NCI-H2196 treated with DMSO at 0.1 percent for 48 hours (cell line): Measurements from ENCODE around the gene SND1.

Experiments used
- DNase-seq: peaks from one replicate; lab custom pipeline; 2025; ENCODE audit not compliant: unreplicated experiment; lab: John Stamatoyannopoulos, UW

SND1 gene

DNA sequence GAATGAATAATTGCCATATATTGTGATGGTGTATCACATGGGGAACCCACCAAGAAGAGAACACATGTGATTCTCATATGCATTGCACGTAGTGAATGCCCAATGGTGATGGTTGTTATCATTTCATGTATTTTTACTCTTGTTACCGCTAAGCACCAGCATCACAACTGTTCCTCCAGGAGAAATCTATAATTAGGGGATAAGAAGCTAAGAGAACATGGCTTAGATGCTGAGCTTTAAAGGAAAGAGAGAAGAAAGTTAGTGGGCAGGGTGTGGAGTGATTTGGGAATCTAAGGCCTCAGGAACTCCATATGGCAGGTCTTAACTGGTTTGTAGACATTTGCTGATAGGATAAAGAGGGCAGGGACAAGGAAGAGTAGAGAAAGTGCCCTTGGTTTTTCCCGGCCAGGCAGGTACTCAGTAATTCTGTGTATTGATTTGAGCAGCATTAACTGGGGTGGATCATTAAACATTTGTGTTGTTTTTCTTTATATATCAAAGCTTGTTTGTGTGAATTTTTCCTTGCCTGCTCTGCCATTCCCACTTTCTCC, 233.3 kb downstream of the SND1 start:
- DNase-seq = no peak

DNA sequence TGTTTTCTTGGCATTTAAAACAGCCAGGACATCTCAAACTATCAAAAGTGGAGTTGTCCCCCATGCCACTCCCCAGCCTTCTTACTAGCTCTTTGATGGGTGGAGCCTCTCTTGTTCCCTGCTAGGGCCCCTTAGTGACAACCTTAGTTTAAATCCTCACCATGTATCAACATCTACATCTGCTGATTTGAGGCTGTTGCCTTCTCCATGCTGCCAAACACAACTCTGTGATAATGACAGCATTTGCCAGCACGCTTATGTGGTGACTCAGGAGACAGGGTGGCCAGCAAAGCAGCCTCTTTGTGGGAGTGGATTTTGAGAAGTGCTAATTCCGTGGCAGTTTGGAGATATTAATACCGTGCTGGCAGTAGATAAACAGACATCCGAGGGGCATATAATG, 233.8 kb downstream of the SND1 start:
- no peak for DNase-seq

DNA sequence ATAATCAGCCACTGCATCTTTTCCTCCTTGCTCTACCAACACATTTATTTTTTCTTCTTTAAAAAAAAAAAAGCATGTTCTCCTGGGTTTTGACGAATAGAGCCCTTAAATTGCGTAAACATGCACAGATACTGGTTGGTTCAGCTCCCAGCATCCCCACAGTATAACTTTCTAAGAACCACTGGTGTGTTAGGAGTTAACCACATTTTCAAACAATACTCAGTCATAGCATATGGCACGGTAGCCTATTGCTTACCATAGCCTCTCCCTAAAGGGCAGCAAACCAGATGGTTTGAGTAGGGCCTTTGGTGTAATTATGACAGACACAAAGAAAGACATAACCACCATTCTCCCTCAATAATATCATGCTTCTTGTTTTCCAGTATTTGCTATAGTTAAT, 234.3 kb downstream of the SND1 start:
- DNase-seq = no peak

DNA sequence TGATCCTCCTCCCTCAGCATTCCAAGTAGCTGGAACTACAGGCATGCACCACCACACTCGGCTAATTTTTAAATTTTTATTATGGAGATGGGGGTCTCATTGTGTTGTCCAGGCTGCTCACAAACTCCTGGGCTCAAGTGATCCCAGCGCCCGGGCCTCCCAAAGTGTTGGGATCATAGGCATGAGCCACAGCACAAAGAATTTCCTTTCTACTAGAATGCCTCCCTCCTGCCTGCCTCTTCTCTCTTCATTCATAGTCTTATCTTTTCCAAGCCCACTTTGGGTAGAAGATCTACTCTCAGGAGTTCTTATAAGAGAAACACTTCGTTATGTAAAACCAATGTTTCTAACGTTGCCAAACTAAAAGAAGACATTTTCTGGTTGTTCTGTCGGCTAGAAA, 235.1 kb downstream of the SND1 start:
- no peak for DNase-seq

DNA sequence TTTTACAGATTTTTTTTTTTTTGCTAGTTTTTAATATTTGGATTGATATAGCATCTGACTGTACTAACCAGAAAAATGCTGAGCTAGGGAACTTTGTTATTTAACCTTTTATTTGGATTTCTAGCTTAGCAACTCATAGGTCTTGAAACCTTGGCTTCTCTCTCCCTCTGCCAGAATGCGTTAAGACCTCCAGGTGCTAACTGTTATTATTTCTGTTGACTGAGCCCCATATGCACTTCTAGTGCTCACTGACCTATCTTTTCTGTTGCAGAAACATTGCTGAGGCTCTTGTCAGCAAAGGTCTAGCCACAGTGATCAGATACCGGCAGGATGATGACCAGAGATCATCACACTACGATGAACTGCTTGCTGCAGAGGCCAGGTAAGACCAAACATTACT, 235.6 kb downstream of the SND1 start:
- no peak for DNase-seq

DNA sequence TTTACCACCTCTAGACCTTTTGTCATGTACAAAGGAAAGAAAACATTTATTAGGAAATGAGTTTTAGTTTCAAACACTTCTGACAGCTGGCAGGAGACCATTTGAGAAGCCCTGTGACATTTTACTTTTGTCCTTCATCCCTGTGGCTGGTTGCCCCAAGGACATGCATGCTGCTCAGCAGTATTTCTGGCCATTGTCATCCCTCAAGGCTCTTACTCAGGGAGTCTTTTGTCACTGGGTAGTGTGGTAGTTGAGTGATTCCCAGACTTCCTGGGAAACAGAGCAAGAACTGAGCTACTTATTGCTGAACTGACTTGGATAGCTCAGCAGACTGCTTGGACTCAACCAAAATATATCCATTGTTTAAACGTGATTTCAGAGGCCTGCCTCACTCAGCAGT, 236.4 kb downstream of the SND1 start:
- no peak for DNase-seq

DNA sequence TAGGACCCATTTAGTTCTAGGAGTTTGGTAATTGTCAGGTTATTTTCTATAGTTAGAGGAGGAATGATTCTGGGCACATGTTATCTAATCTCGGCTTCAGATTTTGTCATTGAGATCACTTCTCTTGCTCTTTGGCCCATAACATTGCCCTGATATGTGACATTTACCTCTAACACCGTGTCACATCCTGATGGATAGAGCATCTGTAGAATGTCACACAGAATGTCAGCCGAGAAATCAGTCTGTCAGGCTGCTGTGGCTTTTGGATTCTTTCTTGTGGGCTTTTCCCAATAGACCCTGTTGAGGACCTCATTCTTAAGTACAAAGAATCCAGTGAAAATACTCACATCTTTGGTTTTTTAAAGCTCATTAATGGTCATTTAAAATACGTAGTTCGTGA, 236.8 kb downstream of the SND1 start:
- no peak for DNase-seq

DNA sequence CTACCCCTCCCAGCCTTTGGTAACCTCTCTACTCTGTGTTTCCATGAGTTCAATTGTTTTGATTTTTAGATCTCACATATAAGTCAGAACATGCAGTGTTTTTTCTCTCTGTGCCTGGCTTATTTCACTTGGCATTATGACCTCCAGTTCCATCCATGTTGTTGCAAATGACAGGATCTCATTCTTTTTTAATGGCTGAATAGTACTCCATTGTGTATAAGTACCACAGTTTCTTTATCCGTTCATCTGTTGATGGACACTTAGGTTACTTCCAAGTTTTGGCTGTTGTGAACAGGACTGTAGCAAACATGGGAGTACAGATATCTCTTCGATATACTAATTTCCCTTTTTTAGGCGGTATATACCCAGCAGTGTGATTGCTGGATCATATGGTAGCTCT, 237.7 kb downstream of the SND1 start:
- DNase-seq = no peak

DNA sequence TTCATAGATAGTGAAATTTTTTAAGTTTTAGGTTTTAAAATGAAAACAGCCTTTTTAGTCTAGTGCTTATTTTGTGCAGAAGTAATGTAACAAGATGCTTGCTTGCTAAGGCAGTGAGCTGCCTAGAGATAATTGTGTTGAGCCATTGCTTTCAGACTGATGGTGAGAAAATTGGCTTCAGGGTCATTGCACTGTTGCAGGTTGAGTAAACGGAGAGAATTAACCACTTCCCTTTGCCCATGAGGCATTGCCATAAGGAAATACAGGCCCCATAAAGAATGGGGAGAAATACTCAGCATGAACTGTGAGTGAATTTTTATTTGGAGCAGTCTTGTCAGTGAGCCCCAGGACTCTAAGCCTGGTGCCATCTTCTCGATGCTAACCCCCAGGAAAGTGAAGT, 238.7 kb downstream of the SND1 start:
- no peak for DNase-seq

DNA sequence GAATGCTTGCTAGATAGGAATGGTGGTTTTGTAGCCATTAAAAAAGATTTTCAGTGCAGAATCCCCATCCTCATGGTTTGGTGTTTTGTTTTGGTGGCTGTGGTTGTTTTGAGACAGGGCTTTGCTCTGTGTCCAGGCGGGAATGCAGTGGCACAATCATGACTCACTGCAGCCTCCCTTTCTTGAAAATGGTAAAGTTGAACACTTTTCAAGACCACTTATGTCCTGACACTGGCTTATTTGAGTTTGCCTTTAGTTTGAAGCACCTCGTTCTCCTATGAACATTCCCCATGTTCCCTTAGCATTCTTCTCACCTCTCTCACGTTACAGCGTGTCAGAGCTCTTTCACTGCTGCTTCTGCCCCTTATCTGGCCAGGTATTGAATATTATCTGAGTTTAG, 239.2 kb downstream of the SND1 start:
- DNase-seq = no peak

DNA sequence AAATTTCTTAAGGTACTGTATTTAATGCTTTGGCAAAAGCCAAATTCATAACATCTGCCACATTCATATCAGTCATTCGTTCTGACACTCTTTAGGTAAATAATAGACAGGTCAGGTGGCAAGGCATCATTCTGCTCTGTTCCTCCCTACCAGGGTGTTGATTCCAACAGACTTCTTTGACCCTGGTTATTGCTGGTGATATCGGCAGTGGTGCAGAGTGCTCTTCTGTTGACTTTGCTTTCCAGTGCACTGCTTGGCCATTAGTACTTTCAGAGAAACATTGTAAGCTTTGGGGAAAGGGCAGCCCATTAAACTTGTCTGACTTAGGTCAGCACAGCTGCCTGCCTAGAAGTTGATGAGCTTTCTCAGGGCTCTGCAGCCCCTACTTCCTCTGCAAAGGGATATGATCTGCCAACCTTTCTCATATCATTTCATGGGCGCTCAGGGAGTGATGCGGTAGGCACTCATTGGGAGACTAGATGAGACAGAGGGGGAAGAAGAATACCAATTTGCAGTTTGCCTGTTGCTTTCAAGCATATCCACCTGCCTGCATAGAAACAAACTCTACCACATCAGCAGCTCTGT, 240.0 kb downstream of the SND1 start:
- no peak for DNase-seq

DNA sequence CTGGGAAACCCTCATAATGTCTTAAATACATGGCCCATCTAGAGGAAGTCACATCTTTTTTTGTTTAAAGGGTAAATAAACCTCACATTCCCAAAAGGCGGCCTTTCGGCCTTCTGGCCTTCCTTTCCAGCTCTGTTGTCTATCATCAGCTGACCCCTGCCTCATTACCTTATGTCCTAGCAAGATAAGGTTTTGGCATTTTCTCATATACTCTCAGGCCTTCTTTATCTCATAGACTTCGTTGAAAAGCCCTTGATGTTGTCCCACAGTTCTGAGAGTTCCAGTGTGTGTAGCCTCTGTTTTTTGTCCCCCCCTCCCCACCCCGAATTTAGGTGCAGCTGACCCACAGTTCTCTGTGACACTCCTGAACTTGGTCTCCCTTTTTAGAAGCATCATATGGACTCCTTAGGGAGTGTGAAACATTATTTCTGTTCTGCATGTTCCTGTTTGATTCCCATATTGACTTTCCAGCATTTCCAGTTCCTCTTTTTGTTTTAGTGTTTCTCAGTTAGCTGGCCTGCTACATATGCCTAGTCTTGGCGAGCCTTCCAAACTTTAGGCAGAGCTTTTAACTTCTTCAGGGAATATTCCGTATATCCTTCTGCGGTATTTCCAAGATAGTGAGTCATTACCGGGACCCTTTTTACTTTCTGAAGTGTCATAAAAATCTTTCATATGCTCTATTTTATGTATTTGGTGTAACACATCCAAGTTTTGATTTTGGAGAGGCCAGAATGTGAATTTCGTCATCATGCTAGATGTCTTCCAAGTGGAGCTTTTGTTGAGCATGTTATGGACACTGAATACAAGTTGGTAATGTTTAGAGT, 240.7 kb downstream of the SND1 start:
- no peak for DNase-seq

DNA sequence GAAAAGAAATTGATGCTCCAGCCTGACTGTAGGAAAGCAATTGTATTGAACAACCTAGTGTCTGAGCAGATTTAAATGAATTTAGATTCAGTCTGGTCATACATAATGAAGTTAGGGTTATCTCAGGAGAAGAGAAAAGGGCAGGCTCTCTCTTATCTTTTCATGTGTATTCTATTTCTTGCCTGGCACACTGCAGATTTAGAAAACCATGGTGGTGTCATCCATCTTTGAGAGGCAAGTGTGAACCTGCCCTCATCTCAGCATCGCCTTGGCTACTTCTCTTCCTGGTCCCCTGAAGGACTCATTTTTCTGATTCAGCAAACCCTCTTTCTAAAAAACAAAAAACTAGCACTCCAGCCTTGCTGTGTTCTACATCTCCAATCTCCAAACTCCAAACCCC, 241.6 kb downstream of the SND1 start:
- no peak for DNase-seq

DNA sequence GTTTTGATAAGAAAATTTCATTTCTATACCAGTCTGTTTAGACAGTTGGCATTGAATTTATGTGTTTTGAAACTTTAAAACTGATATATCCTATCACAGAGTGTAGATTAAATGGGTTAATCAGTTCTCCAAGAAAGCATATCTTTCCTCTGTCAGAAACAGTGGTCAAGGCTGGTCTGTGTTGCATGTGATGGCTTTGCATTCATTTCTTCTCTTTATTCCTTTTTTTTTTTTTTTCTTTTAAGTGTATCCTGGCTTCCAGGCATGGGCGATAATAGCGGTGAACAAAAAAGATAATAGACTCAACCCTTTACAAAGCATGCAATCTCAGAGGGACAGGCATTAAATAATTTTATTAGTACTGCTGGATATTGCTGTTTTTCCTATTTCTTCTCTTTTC, 242.6 kb downstream of the SND1 start:
- DNase-seq = no peak

DNA sequence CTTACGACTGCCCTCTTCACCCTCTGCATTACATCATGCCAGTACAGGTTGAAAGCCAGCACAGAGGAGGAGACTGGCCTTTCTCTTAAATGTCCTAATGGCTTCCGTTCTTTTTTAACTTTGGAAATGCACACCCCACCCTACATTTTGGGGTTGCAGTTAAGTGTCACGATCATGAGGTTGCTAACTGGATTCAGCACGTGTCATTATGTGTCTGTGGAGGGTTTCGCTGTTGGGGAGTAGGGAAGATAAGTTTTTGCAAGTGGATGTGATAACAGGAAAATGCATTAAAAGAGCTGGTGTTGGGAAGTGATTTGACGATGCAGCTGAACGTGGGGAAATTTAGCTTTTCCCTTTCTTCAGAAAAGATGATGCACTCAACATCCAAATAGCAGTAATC, 243.4 kb downstream of the SND1 start:
- DNase-seq = no peak

DNA sequence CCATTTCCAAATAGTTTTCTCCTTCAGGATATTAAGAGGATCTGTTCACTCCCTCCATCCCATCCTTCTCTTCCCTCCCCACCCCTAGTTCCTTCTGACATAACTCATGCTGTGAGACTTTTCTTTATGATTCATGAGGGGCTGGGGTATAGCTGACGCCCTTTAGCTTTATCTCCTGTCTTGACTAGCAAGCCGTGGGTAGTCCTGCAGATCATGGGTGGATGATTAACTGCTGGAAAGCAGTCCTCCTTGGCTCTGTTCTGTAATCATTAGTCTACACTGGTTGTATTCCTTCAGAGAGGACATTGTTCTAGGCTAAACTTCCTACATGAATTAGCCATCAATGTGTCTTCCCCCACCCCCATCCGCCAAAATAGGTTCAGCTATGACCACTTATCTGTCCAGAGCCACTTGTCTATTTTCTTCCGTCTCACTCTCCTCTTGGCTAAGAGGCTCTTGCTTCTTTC, 243.9 kb downstream of the SND1 start:
- no peak for DNase-seq

DNA sequence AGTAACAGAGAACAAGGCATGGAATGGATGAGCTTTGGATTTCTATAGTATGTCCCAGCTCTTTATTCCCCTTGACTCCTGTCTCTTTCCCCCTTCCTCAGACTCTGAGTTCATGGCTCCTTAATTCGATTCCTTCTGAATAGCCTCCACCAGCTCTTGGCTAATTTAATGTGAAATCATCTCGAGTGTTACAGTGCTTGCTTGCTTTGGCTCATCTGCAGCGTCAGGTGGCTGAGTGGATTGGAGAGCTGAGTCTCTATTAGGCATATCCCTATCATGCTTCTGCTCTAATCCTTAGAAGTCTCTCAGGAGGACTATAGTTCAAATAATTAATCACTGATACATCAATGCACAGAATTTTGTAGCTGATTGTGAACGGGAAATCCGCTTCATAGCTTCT, 244.7 kb downstream of the SND1 start:
- DNase-seq = no peak

DNA sequence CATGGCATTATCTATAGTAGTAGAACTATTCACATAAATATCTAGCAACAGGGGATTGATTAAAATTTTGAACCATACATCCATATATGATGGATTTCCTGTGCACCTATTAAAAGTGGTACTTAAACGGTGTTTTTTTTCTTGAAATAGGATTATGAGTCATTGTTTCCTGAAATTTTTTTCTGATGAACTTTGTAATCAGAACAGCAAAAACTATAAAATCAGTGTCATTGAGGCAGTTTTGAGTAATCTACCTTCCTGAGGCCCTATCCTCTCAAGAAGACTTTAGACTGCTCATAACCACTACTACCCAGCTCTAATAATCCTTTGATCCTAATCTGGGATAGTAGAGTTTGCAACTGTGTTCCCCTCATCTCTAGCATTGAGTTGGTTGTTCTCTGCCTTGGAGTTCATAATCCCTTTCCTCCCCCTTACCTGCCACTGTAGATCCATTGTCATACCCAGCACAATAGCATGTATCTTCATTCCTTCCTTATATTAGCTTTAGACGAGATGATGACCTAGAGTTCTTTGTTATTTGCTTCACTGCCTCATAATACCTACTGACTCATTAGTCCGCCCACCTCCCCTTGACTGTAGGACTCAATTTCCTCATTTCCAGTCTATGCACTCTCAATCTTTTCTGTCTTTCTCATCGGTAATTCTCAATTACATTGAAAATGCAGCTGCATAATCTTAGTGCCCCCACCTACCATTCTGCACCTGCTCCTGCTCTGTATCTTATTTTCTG, 245.9 kb downstream of the SND1 start:
- DNase-seq = no peak

DNA sequence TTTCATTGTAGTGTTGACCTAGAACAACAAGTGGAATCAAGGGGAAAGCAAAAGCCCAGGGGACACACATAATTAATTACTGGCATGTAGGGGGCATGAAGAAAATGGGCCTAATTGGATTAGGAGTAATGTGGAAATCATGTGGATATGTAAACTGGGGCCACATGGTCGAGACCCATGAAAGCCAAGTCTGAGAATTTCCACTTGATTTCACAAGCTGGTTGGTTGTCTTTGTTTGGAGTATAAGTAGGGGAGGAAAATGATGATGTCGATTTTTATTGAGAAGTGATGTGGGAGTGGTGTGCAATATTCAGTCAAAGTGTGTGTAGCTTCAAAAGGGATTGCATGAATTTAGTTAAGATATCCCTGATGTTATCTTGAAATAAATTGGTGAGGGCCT, 247.4 kb downstream of the SND1 start:
- no peak for DNase-seq

DNA sequence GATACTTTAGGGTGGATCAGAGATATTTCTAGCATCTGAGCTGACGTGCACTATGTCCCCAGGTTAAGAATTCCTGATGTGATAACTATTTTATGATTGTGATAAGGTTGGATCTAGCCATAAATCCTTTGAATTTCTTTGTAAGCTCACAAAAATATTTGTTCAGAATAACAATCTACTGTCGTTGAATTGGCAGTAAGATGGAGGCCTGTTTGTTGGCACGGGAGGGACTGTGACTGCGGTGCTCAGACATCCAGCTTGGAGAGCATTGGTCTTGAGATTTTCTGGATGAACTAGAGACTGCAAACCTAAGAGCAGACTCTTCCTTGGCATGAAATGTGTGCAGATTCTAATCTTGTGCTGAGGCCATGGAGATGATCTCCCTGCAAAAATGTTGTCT, 248.1 kb downstream of the SND1 start:
- DNase-seq = no peak

DNA sequence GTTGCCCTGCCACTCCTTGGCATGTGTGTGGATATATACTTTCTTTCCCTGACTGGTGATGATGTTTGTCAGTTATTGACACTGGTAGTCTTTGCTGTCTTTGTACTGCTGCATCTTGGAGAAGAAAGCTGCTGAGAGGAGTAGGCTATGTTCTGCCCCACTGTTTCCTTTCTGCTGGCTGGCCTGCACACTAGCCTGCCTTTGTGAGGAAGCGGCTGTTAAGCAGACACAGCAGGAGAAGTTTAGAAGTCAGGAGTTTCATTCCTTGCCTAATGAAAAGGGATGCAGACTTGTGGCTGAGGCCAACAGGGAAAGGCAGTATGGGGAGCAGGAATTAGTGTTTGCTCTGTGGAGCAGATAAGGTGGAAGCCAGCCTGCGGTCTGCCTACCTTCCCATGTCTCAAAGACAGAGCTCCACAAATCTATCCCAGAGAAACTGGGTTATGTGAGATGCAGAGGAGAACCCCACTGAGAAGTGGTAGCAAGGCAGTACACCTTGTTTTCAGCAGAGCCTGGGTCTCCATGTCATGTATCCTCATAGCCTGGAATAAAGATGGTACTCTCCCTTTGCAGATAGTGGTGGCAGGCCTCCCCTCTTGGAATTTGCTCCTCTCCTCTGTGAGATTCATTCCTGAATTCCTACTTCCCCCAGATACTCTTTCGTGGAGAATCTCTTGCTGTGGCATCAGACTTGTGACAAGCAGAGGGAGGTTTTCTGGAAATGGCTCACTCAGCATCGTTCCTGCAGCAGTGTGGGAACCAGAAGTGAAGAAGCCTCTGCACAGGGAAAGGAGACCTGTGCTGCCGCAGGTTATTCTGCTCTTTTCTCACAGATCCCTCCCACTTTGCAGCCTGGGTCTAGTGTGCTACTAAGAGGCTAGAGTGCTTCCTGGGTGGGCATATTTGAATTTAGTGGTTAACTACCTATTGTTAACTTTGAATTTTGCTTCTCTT, 249.0 kb downstream of the SND1 start:
- DNase-seq = no peak
